ENCODE measurements around the gene PARD3.
"Not testable (repeated sequence)": the region's sequence is repeated elsewhere in the genome, so short reads cannot be mapped to it uniquely, and the experiment has no call there.

The PARD3 gene

GRCh38 chr10:34743814-34744213 lies 71.3 kb downstream of the PARD3 start:
- Histone ChIP-seq H3K36me3 (ENCODE audit: insufficient read depth, low read length) (no peaks in the 10 kb centered on the region), H3K4me3 (ENCODE audit: low read depth, low read length) (no peak overlapping the region), H3K4me1 (ENCODE audit: control insufficient read depth, insufficient read depth, low read length, unreplicated experiment) (peaks cover 15% of the 10 kb centered on the region), H3K27me3 (ENCODE audit: insufficient read depth, low read length) (no peaks in the 10 kb centered on the region), H3K79me2 (ENCODE audit: control insufficient read depth, insufficient read depth, low read length, unreplicated experiment) (peaks cover 45% of the 10 kb centered on the region), H2AFZ (ENCODE audit: low read length, unreplicated experiment) (no peak overlapping the region), H3K27ac (ENCODE audit: low read depth, low read length) (no peak overlapping the region)

GRCh38 chr10:34742456-34742855 lies 72.6 kb downstream of the PARD3 start:
- Histone ChIP-seq H3K4me1 (ENCODE audit: control insufficient read depth, insufficient read depth, low read length, unreplicated experiment) (peaks cover 15% of the 10 kb centered on the region), H3K27ac (ENCODE audit: low read depth, low read length) (no peak overlapping the region), H3K36me3 (ENCODE audit: insufficient read depth, low read length) (no peaks in the 10 kb centered on the region), H3K79me2 (ENCODE audit: control insufficient read depth, insufficient read depth, low read length, unreplicated experiment) (peaks cover 50% of the 10 kb centered on the region), H3K27me3 (ENCODE audit: insufficient read depth, low read length) (no peaks in the 10 kb centered on the region), H2AFZ (ENCODE audit: low read length, unreplicated experiment) (no peak overlapping the region), H3K4me3 (ENCODE audit: low read depth, low read length) (no peak overlapping the region)

GRCh38 chr10:34741087-34741486 lies 74.0 kb downstream of the PARD3 start:
- not testable (repeated sequence) for H2AFZ ChIP-seq (ENCODE audit: low read length, unreplicated experiment); H3K36me3 ChIP-seq (ENCODE audit: insufficient read depth, low read length); H3K4me3 ChIP-seq (ENCODE audit: low read depth, low read length); H3K27me3 ChIP-seq (ENCODE audit: insufficient read depth, low read length); H3K27ac ChIP-seq (ENCODE audit: low read depth, low read length)
- Histone ChIP-seq H3K79me2 (ENCODE audit: control insufficient read depth, insufficient read depth, low read length, unreplicated experiment) (peaks cover 51% of the 10 kb centered on the region), H3K4me1 (ENCODE audit: control insufficient read depth, insufficient read depth, low read length, unreplicated experiment) (peaks cover 15% of the 10 kb centered on the region)

GRCh38 chr10:34740321-34740720 lies 74.8 kb downstream of the PARD3 start:
- peak overlapping the region; percentile 30; the same call in 1 of the 2 replicates for H3K4me3 ChIP-seq (ENCODE audit: low read depth, low read length)
- H3K79me2 ChIP-seq (ENCODE audit: control insufficient read depth, insufficient read depth, low read length, unreplicated experiment) = peaks cover 50% of the 10 kb centered on the region
- no peak overlapping the region for H2AFZ ChIP-seq (ENCODE audit: low read length, unreplicated experiment)
- no peaks in the 10 kb centered on the region for H3K27me3 ChIP-seq (ENCODE audit: insufficient read depth, low read length)
- H3K27ac ChIP-seq (ENCODE audit: low read depth, low read length) = no peak overlapping the region
- peaks cover 15% of the 10 kb centered on the region for H3K4me1 ChIP-seq (ENCODE audit: control insufficient read depth, insufficient read depth, low read length, unreplicated experiment)
- no peaks in the 10 kb centered on the region for H3K36me3 ChIP-seq (ENCODE audit: insufficient read depth, low read length)

- H3K27ac ChIP-seq (ENCODE audit: low read depth, low read length) = no peak overlapping the region
- peaks cover 54% of the 10 kb centered on the region for H3K79me2 ChIP-seq (ENCODE audit: control insufficient read depth, insufficient read depth, low read length, unreplicated experiment)
- no peak overlapping the region for H2AFZ ChIP-seq (ENCODE audit: low read length, unreplicated experiment)
- peaks cover 18% of the 10 kb centered on the region for H3K4me1 ChIP-seq (ENCODE audit: control insufficient read depth, insufficient read depth, low read length, unreplicated experiment)
- no peaks in the 10 kb centered on the region for H3K27me3 ChIP-seq (ENCODE audit: insufficient read depth, low read length)
- no peaks in the 10 kb centered on the region for H3K36me3 ChIP-seq (ENCODE audit: insufficient read depth, low read length)
- peak overlapping the region; percentile 30; the same call in 1 of the 2 replicates for H3K4me3 ChIP-seq (ENCODE audit: low read depth, low read length)
Observed at GRCh38 chr10:34739915-34740314, 75.2 kb downstream of the PARD3 start.

GRCh38 chr10:34737772-34738169 lies 77.3 kb downstream of the PARD3 start:
- H3K27me3 ChIP-seq (ENCODE audit: insufficient read depth, low read length) = no peaks in the 10 kb centered on the region
- H3K4me1 ChIP-seq (ENCODE audit: control insufficient read depth, insufficient read depth, low read length, unreplicated experiment) = peaks cover 36% of the 10 kb centered on the region
- peaks cover 37% of the 10 kb centered on the region for H3K79me2 ChIP-seq (ENCODE audit: control insufficient read depth, insufficient read depth, low read length, unreplicated experiment)
- H3K4me3 ChIP-seq (ENCODE audit: low read depth, low read length) = no peak overlapping the region
- H3K27ac ChIP-seq (ENCODE audit: low read depth, low read length) = no peak overlapping the region
- no peaks in the 10 kb centered on the region for H3K36me3 ChIP-seq (ENCODE audit: insufficient read depth, low read length)
- no peak overlapping the region for H2AFZ ChIP-seq (ENCODE audit: low read length, unreplicated experiment)

GRCh38 chr10:34736976-34737771 lies 77.9 kb downstream of the PARD3 start:
- H3K36me3 ChIP-seq (ENCODE audit: insufficient read depth, low read length) = no peaks in the 10 kb centered on the region
- peaks cover 42% of the 10 kb centered on the region for H3K4me1 ChIP-seq (ENCODE audit: control insufficient read depth, insufficient read depth, low read length, unreplicated experiment)
- H3K4me3 ChIP-seq (ENCODE audit: low read depth, low read length) = no peak overlapping the region
- H3K27me3 ChIP-seq (ENCODE audit: insufficient read depth, low read length) = no peaks in the 10 kb centered on the region
- peaks cover 31% of the 10 kb centered on the region for H3K79me2 ChIP-seq (ENCODE audit: control insufficient read depth, insufficient read depth, low read length, unreplicated experiment)
- H2AFZ ChIP-seq (ENCODE audit: low read length, unreplicated experiment) = no peak overlapping the region
- H3K27ac ChIP-seq (ENCODE audit: low read depth, low read length) = no peak overlapping the region

GRCh38 chr10:34734918-34735317 lies 80.2 kb downstream of the PARD3 start:
- Histone ChIP-seq H3K79me2 (ENCODE audit: control insufficient read depth, insufficient read depth, low read length, unreplicated experiment) (peaks cover 34% of the 10 kb centered on the region), H3K36me3 (ENCODE audit: insufficient read depth, low read length) (no peaks in the 10 kb centered on the region), H3K4me1 (ENCODE audit: control insufficient read depth, insufficient read depth, low read length, unreplicated experiment) (peaks cover 47% of the 10 kb centered on the region)

GRCh38 chr10:34732926-34733325 lies 82.2 kb downstream of the PARD3 start:
- Histone ChIP-seq H3K36me3 (ENCODE audit: insufficient read depth, low read length) (no peaks in the 10 kb centered on the region), H3K27ac (ENCODE audit: low read depth, low read length) (peak overlapping the region; percentile 88), H3K4me3 (ENCODE audit: low read depth, low read length) (0 out of 2 replicates have a peak overlapping the region, but pooled peaks have one; percentile 15), H3K27me3 (ENCODE audit: insufficient read depth, low read length) (no peaks in the 10 kb centered on the region), H2AFZ (ENCODE audit: low read length, unreplicated experiment) (no peak overlapping the region), H3K79me2 (ENCODE audit: control insufficient read depth, insufficient read depth, low read length, unreplicated experiment) (peaks cover 30% of the 10 kb centered on the region), H3K4me1 (ENCODE audit: control insufficient read depth, insufficient read depth, low read length, unreplicated experiment) (peaks cover 40% of the 10 kb centered on the region)

More at GRCh38 chr10:34734918-34735317, 80.2 kb downstream of the PARD3 start:
- no peaks in the 10 kb centered on the region for H3K27me3 ChIP-seq (ENCODE audit: insufficient read depth, low read length)
- H3K4me3 ChIP-seq (ENCODE audit: low read depth, low read length) = no peak overlapping the region
- H2AFZ ChIP-seq (ENCODE audit: low read length, unreplicated experiment) = no peak overlapping the region
- no peak overlapping the region for H3K27ac ChIP-seq (ENCODE audit: low read depth, low read length)

- peaks cover 40% of the 10 kb centered on the region for H3K4me1 ChIP-seq (ENCODE audit: control insufficient read depth, insufficient read depth, low read length, unreplicated experiment)
- peak overlapping the region; percentile 33; the same call in 1 of the 2 replicates for H3K4me3 ChIP-seq (ENCODE audit: low read depth, low read length)
- peak overlapping the region; percentile 88 for H3K27ac ChIP-seq (ENCODE audit: low read depth, low read length)
- no peak overlapping the region for H2AFZ ChIP-seq (ENCODE audit: low read length, unreplicated experiment)
- no peaks in the 10 kb centered on the region for H3K36me3 ChIP-seq (ENCODE audit: insufficient read depth, low read length)
- peaks cover 24% of the 10 kb centered on the region for H3K79me2 ChIP-seq (ENCODE audit: control insufficient read depth, insufficient read depth, low read length, unreplicated experiment)
- no peaks in the 10 kb centered on the region for H3K27me3 ChIP-seq (ENCODE audit: insufficient read depth, low read length)
Observed at GRCh38 chr10:34731885-34732701, 83.0 kb downstream of the PARD3 start.
